Lung (tissue), 12 donors: ENCODE data around the gene ZNF653. TPM values are rescaled to one million over a fixed set of nuclear protein-coding genes. Genes with fewer than 3 reads are reported as not detected.

Experiments
- ATAC-seq: fragments of 200-7000 bp; cut with Tn5 transposase; one replicate; pipeline ENCODE4 v1.9.1; 2020; ENCODE audit warnings: moderate number of reproducible peaks; ENCODE audit not compliant: insufficient read depth, low FRiP score
- DNase-seq, 3 donors: peaks; one replicate each; pipeline ENCODE4 v3.0.0-alpha.2; 2013 to 2017
- H3K27ac ChIP-seq, 2 donors: one replicate each; pipeline ENCODE4 v1.5.1; 2013; ENCODE audit warnings: mild to moderate bottlenecking in 2 of 2, moderate library complexity in 2 of 2, control low read depth in 1 of 2, inconsistent platforms in 1 of 2, low read depth in 1 of 2, low read length in 1 of 2
- H3K27me3 ChIP-seq, 3 donors: one replicate each; pipeline ENCODE4 v1.5.1; 2013; ENCODE audit warnings: low read length in 2 of 3; ENCODE audit not compliant: control insufficient read depth in 3 of 3, insufficient read depth in 3 of 3
- H3K36me3 ChIP-seq, 4 donors: one replicate each; pipeline ENCODE4 v1.5.1; 2013; ENCODE audit warnings: low read length in 4 of 4, mild to moderate bottlenecking in 1 of 4, moderate library complexity in 1 of 4; ENCODE audit not compliant: control insufficient read depth in 4 of 4, insufficient read depth in 4 of 4
- H3K4me1 ChIP-seq, 5 donors: one replicate each; pipeline ENCODE4 v1.5.1; 2013; ENCODE audit warnings: low read length in 5 of 5, mild to moderate bottlenecking in 2 of 5, moderate library complexity in 1 of 5; ENCODE audit not compliant: control insufficient read depth in 5 of 5, insufficient read depth in 5 of 5
- H3K4me3 ChIP-seq: one replicate; pipeline ENCODE4 v1.5.1; 2013; ENCODE audit warnings: mild to moderate bottlenecking, control low read depth, moderate library complexity
- H3K9ac ChIP-seq, 2 donors: one replicate each; pipeline ENCODE4 v1.5.1; 2013; ENCODE audit warnings: low read length in 2 of 2, control low read depth in 1 of 2; ENCODE audit not compliant: insufficient read depth in 1 of 2
- H3K9me3 ChIP-seq, 4 donors: one replicate each; pipeline ENCODE4 v1.5.1; 2013; ENCODE audit warnings: low read length in 3 of 4, mild to moderate bottlenecking in 1 of 4, moderate library complexity in 1 of 4; ENCODE audit not compliant: control insufficient read depth in 4 of 4, insufficient read depth in 3 of 4
- CTCF ChIP-seq: IDR thresholded peaks from 2 replicates; pipeline ENCODE4 v1.5.1; 2012; ENCODE audit warnings: mild to moderate bottlenecking; ENCODE audit errors: control extremely low read depth, extremely low read depth
- WGBS, 2 donors: extraction: QIAGEN DNeasy Blood & Tissue Kit; methylation state at CpG; one replicate each; pipeline ENCODE4 v1.1.7; 2013; 5-methylcytosine and 5-hydroxymethylcytosine counted together
- polyA plus RNA-seq, 2 donors: library from polyadenylated mRNA; stranded (reverse); fragments of 200-250 nt; gene quantifications; one replicate each; pipeline ENCODE4 v1.2.1, GENCODE V29; 2013
- total RNA-seq, 2 donors: library from RNA; depleted of rRNA in 1 of 2; stranded (reverse); fragments of >200 nt in 1 of 2; gene quantifications; one replicate each; pipeline ENCODE4 v1.2.1, GENCODE V29; 2014 to 2021
- donor health status: control.
- donor health status: control.
- donor health status: Bipolar disorder and iron deficiency.
- donor health status: healthy.
- donor health status: DM: yes; HTN: yes; CAD: no.

The ZNF653 gene
- total and polyA plus RNA-seq, 4 donors, result 5.4 to 12.9 (median 9.0) TPM

GRCh38 chr19:11481534-11482383 is 23.9 kb downstream of the ZNF653 start:
- Histone ChIP-seq H3K9ac (no peak overlapping the region), H3K27ac (no peak overlapping the region), H3K27me3 (peaks cover 0 to 42% (median 31%) of the 10 kb centered on the region in 3 donors), H3K9me3 (no peaks in the 10 kb centered on the region), H3K4me1 (peaks cover 0 to 14% (median 0%) of the 10 kb centered on the region in 5 donors), H3K4me3 (no peak overlapping the region), H3K36me3 (peaks cover 0 to 8% (median 4%) of the 10 kb centered on the region in 4 donors)
- TF ChIP-seq CTCF, result no peak
- 3 to 4% methylated on average over 49 to 50 of the region's 50 CpGs for WGBS, 2 donors
- ATAC-seq, result peak; percentile 66
- DNase-seq, result peak; percentile 65 to 74 (median 73)

GRCh38 chr19:11480715-11481533 is 24.7 kb downstream of the ZNF653 start, which contains the start of gene ELAVL3:
Gene ELAVL3 (minus strand): TSS chr19:11481046. CDS start chr19:11480608, 438 bp downstream.
- Histone ChIP-seq H3K27ac (no peak within 1 kb of the TSS), H3K4me1 (peaks cover 0 to 14% (median 0%) of the 10 kb centered on the region in 5 donors), H3K4me3 (no peak within 1 kb of the TSS), H3K9ac (no peak within 1 kb of the TSS), H3K27me3 (peaks cover 0 to 42% (median 31%) of the 10 kb centered on the region in 3 donors), H3K36me3 (peaks cover 0 to 8% (median 1%) of the 10 kb centered on the region in 4 donors), H3K9me3 (no peaks in the 10 kb centered on the region)
- DNase-seq, result peak in 1 of 3 donors; percentile 3
- no peak for TF ChIP-seq CTCF
- no peak for ATAC-seq
- 10 to 22% methylated on average over 53 to 77 of the region's 77 CpGs for WGBS, 2 donors

- no peaks in the 10 kb centered on the region for H3K9me3 ChIP-seq
- DNase-seq, result no peak
- 6 to 19% methylated on average over 42 to 86 of the region's 86 CpGs for WGBS, 2 donors
- peaks cover 0 to 42% (median 31%) of the 10 kb centered on the region in 3 donors for H3K27me3 ChIP-seq
- H3K36me3 ChIP-seq, result peaks cover 0 to 4% (median 1%) of the 10 kb centered on the region in 4 donors
- H3K9ac ChIP-seq, result no peak overlapping the region
- no peak overlapping the region for H3K27ac ChIP-seq
- H3K4me3 ChIP-seq, result no peak overlapping the region
- TF ChIP-seq CTCF, result no peak
- no peak for ATAC-seq
- H3K4me1 ChIP-seq, result peaks cover 0 to 14% (median 0%) of the 10 kb centered on the region in 5 donors
Observed at GRCh38 chr19:11479898-11480714, 25.5 kb downstream of the ZNF653 start.
